Right lobe of liver (tissue), 6 donors: ENCODE data around the gene CACNA1S. TPM values are rescaled to one million over a fixed set of nuclear protein-coding genes. Genes with fewer than 3 reads are reported as not detected.

Source experiments
- ATAC-seq, 4 donors: fragments of 200-7000 bp; cut with Tn5 transposase; one replicate each; pipeline ENCODE4 v1.9.1; 2020; ENCODE audit warnings: mild to moderate bottlenecking in 4 of 4, moderate library complexity in 4 of 4
- DNase-seq, 3 donors: peaks; one replicate each; pipeline ENCODE4 v3.0.0-alpha.2; 2020
- H3K27ac ChIP-seq, 3 donors: fragments of 200-600 bp; one replicate each; pipeline ENCODE4 v1.8.0; 2022
- H3K27me3 ChIP-seq, 2 donors: fragments of 200-600 bp; one replicate each; pipeline ENCODE4 v1.8.0; 2022
- H3K36me3 ChIP-seq, 4 donors: fragments of 200-600 bp; sonication (generic) in 1 of 4; one replicate each; pipeline versions ENCODE4 v1.5.1 to v1.8.0; 2017 to 2022; ENCODE audit warnings: control low read depth in 1 of 4
- H3K4me1 ChIP-seq, 4 donors: fragments of 200-600 bp; sonication (generic) in 1 of 4; one replicate each; pipeline versions ENCODE4 v1.5.1 to v1.8.0; 2017 to 2022; ENCODE audit warnings: control low read depth in 1 of 4
- H3K4me3 ChIP-seq, 3 donors: fragments of 200-600 bp; one replicate each; pipeline ENCODE4 v1.8.0; 2022
- H3K9me3 ChIP-seq, 4 donors: fragments of 200-600 bp; sonication (generic) in 1 of 4; one replicate each; pipeline versions ENCODE4 v1.5.1 to v1.8.0; 2017 to 2022; ENCODE audit warnings: control low read depth in 1 of 4
- POLR2A ChIP-seq: fragments of 450-650 bp; IDR thresholded peaks from one replicate; pipeline ENCODE4 v1.6.1; 2017; ENCODE audit warnings: antibody characterized with exemption, mild to moderate bottlenecking
- WGBS: methylation state at CpG from one replicate; pipeline ENCODE4 v1.1.6; 2018; ENCODE audit warnings: low coverage, low lambda C conversion rate; ENCODE audit not compliant: insufficient coverage; ENCODE audit errors: missing lambda C conversion rate; 5-methylcytosine and 5-hydroxymethylcytosine counted together
- intact Hi-C, 2 donors: fragments of 100-400 bp; cut with DNase I; formaldehyde crosslinking; loops; one replicate each; pipeline versions ENCODE4 v1.11.2 to v1.14.1; 2022
- total RNA-seq, 6 experiments: library from RNA; depleted of rRNA in 2 of 6; stranded (reverse); fragments of >200 nt in 2 of 6; fragmentation: NEBNext Ultra II Directional in 3 of 6; extraction: Animal tissue kit (Norgen Biotek cat#: 25700) in 3 of 6; gene quantifications; one replicate each; pipeline versions ENCODE4 v1.1.0 to v1.2.4, GENCODE V29; 2016 to 2023
- TF ChIP-seq, protein P1 (sequence below), 4 donors: fragments of 200-600 bp in 3 of 4; fragments of 450-650 bp in 1 of 4; IDR thresholded peaks; one replicate each; pipeline versions ENCODE4 v1.5.1 to v1.8.0; 2016 to 2022; ENCODE audit warnings: antibody characterized with exemption in 4 of 4, mild to moderate bottlenecking in 2 of 4
- donor health status: DM: no; HTN: yes; CAD: no.
- donor health status: DM: no; HTN: no; CAD: no.
- donor health status: DM: no; HTN: no; CAD: no.
- donor health status: DM: no; HTN: yes; CAD: no.
- donor health status: DM: no; HTN: yes; CAD: no.

The CACNA1S gene
- total RNA-seq, 6 experiments from 2014 or later = 0.12 TPM; not detected in 5

GRCh38 chr1:201110616-201111015 is 1.6 kb downstream of the CACNA1S start:
- Histone ChIP-seq H3K4me3 (no peak overlapping the region), H3K4me1 (no peaks in the 10 kb centered on the region), H3K9me3 (no peaks in the 10 kb centered on the region), H3K27me3 (no peaks in the 10 kb centered on the region), H3K27ac (no peak overlapping the region), H3K36me3 (no peaks in the 10 kb centered on the region)
- WGBS = 89% methylated on average over 4 of the region's 5 CpGs
- no peak for TF ChIP-seq POLR2A
- TF ChIP-seq, protein P1, sequence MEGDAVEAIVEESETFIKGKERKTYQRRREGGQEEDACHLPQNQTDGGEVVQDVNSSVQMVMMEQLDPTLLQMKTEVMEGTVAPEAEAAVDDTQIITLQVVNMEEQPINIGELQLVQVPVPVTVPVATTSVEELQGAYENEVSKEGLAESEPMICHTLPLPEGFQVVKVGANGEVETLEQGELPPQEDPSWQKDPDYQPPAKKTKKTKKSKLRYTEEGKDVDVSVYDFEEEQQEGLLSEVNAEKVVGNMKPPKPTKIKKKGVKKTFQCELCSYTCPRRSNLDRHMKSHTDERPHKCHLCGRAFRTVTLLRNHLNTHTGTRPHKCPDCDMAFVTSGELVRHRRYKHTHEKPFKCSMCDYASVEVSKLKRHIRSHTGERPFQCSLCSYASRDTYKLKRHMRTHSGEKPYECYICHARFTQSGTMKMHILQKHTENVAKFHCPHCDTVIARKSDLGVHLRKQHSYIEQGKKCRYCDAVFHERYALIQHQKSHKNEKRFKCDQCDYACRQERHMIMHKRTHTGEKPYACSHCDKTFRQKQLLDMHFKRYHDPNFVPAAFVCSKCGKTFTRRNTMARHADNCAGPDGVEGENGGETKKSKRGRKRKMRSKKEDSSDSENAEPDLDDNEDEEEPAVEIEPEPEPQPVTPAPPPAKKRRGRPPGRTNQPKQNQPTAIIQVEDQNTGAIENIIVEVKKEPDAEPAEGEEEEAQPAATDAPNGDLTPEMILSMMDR (IDR thresholded peaks at IDR 0.05) = no peak
- no peak for ATAC-seq
- intact Hi-C loops = loop anchor here (5.0 to 10.0 kb wide), 2 partner anchors 136 to 138 kb away; no protein-coding TSS in a partner anchor
- no peak for DNase-seq

- intact Hi-C loops = loop anchor here (5.0 to 10.0 kb wide), 2 partner anchors 135 to 138 kb away; no protein-coding TSS in a partner anchor
- ATAC-seq (no peak), DNase-seq (no peak)
- 94% methylated on average over 8 of the region's 10 CpGs for WGBS
- Histone ChIP-seq H3K4me1 (no peaks in the 10 kb centered on the region), H3K27me3 (no peaks in the 10 kb centered on the region), H3K27ac (no peak overlapping the region), H3K4me3 (no peak overlapping the region), H3K9me3 (no peaks in the 10 kb centered on the region), H3K36me3 (no peaks in the 10 kb centered on the region)
- TF ChIP-seq POLR2A = no peak
- TF ChIP-seq, protein P1 (IDR thresholded peaks at IDR 0.05) = no peak
Measured at GRCh38 chr1:201110138-201110537, 2.1 kb downstream of the CACNA1S start.

DNA sequence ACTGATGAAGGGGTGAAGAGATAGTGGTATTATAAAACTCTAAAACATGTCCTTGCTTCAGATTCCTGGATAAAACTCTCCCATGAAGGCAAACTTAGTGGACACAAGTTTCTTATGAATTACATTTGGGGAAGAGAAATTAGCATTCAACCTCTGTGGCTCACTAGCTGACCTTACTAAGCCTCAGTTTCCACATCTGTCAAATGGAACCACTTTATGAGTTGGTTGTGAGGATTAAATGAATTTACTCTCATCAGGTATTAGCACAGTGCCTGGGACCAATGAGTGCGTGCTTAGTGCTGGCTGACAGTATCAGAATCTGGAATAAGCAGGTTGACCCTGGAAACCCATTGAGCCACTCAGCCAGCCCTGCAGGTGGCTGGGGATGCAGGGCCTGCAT is 2.6 kb downstream of the CACNA1S start:
- Histone ChIP-seq H3K4me3 (no peak overlapping the region), H3K4me1 (no peaks in the 10 kb centered on the region), H3K36me3 (no peaks in the 10 kb centered on the region), H3K9me3 (no peaks in the 10 kb centered on the region), H3K27me3 (no peaks in the 10 kb centered on the region), H3K27ac (no peak overlapping the region)
- DNase-seq (no peak), ATAC-seq (no peak)
- TF ChIP-seq, protein P1 (IDR thresholded peaks at IDR 0.05) = no peak
- no peak for TF ChIP-seq POLR2A
- no CpG with 5 or more reads among the region's 1 CpG for WGBS
- intact Hi-C loops = loop anchor here (5.0 to 10.0 kb wide), 2 partner anchors 135 to 137 kb away; no protein-coding TSS in a partner anchor

- DNase-seq = no peak
- H3K27ac ChIP-seq = no peak overlapping the region
- H3K4me3 ChIP-seq = no peak overlapping the region
- ATAC-seq = no peak
- H3K9me3 ChIP-seq = no peaks in the 10 kb centered on the region
- no peaks in the 10 kb centered on the region for H3K4me1 ChIP-seq
- intact Hi-C loops = no loop called here
- no peaks in the 10 kb centered on the region for H3K36me3 ChIP-seq
- 67% methylated on average over 1 of the region's 1 CpG for WGBS
- TF ChIP-seq POLR2A = no peak
- TF ChIP-seq, protein P1 (IDR thresholded peaks at IDR 0.05) = no peak
- no peaks in the 10 kb centered on the region for H3K27me3 ChIP-seq
Measured at GRCh38 chr1:201108614-201109013, 3.6 kb downstream of the CACNA1S start.

DNA sequence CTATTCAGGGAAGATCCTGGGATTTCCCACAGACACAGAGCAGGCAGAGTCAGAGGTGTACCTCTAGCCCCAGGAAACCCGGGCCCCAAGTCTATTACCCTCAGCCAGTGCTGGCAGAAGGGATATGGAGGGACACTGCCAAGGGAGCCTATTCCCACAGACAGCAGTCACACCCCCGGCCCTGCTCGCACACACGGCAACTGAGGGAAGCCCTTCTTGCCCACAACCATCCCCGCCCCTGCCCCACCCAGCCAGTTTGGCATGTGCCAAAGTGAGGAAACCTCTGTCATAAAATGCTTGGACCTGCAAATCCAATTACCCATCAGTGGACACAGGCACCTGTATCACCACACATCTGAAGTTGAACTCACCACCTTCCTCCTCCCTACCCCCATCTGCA is 6.5 kb downstream of the CACNA1S start:
- 100% methylated on average over 1 of the region's 5 CpGs for WGBS
- Histone ChIP-seq H3K36me3 (no peaks in the 10 kb centered on the region), H3K4me3 (no peak overlapping the region), H3K27ac (no peak overlapping the region), H3K9me3 (no peaks in the 10 kb centered on the region), H3K4me1 (no peaks in the 10 kb centered on the region), H3K27me3 (no peaks in the 10 kb centered on the region)
- intact Hi-C loops = no loop called here
- ATAC-seq (no peak), DNase-seq (no peak)
- TF ChIP-seq, protein P1 (IDR thresholded peaks at IDR 0.05) = no peak
- TF ChIP-seq POLR2A = no peak
